ENCODE results near the gene FILIP1. TPM values are rescaled to one million over a fixed set of nuclear protein-coding genes. Genes with fewer than 3 reads are reported as not detected.

FILIP1 gene
- total RNA-seq, 2 donors from 2014 or later = 78.2 to 117 TPM

- Histone ChIP-seq H3K9me3 (no peaks in the 10 kb centered on the region), H3K4me3 (peak overlapping the region; percentile 54 to 72), H3K36me3 (no peaks in the 10 kb centered on the region), H3K4me1 (peaks cover 0 to 48% of the 10 kb centered on the region in 2 donors), H3K27me3 (no peaks in the 10 kb centered on the region), H3K27ac (peak overlapping the region; percentile 94 to 96)
- DNase-seq (ENCODE audit: low spot score) = no peak
- TF ChIP-seq CTCF (IDR thresholded peaks at IDR 0.05) = no peak
These were observed 1.0 kb downstream of the FILIP1 start for GRCh38 chr6:75492386-75493153.

- Histone ChIP-seq H3K4me3 (peak overlapping the region; percentile 54 to 72), H3K36me3 (no peaks in the 10 kb centered on the region), H3K27me3 (no peaks in the 10 kb centered on the region), H3K27ac (peak overlapping the region; percentile 94 to 96), H3K9me3 (no peaks in the 10 kb centered on the region), H3K4me1 (peaks cover 0 to 52% of the 10 kb centered on the region in 2 donors)
- DNase-seq (ENCODE audit: low spot score) = no peak
- TF ChIP-seq CTCF (IDR thresholded peaks at IDR 0.05) = no peak
These were observed 2.3 kb downstream of the FILIP1 start for GRCh38 chr6:75491291-75491690.

- Histone ChIP-seq H3K36me3 (no peaks in the 10 kb centered on the region), H3K4me3 (peak overlapping the region; percentile 54 to 72), H3K27me3 (no peaks in the 10 kb centered on the region), H3K9me3 (no peaks in the 10 kb centered on the region), H3K27ac (peak overlapping the region; percentile 94 to 96), H3K4me1 (peaks cover 0 to 52% of the 10 kb centered on the region in 2 donors)
- no peak for DNase-seq (ENCODE audit: low spot score)
- no peak for TF ChIP-seq CTCF (IDR thresholded peaks at IDR 0.05)
These were observed 2.9 kb downstream of the FILIP1 start for GRCh38 chr6:75490706-75491105.

- Histone ChIP-seq H3K9me3 (no peaks in the 10 kb centered on the region), H3K4me3 (peak overlapping the region; percentile 54 to 72), H3K36me3 (no peaks in the 10 kb centered on the region), H3K27me3 (no peaks in the 10 kb centered on the region), H3K27ac (peak overlapping the region; percentile 94 to 96), H3K4me1 (peaks cover 0 to 42% of the 10 kb centered on the region in 2 donors)
- DNase-seq (ENCODE audit: low spot score) = no peak
- TF ChIP-seq CTCF (IDR thresholded peaks at IDR 0.05) = no peak
These were observed 4.6 kb downstream of the FILIP1 start for GRCh38 chr6:75489025-75489424.

- Histone ChIP-seq H3K4me3 (peak overlapping the region; percentile 3 to 54), H3K36me3 (no peaks in the 10 kb centered on the region), H3K9me3 (no peaks in the 10 kb centered on the region), H3K27me3 (no peaks in the 10 kb centered on the region), H3K27ac (peak overlapping the region; percentile 94 to 96), H3K4me1 (peaks cover 0 to 48% of the 10 kb centered on the region in 2 donors)
- DNase-seq (ENCODE audit: low spot score) = no peak
- TF ChIP-seq CTCF (IDR thresholded peaks at IDR 0.05) = no peak
These were observed 5.6 kb downstream of the FILIP1 start for GRCh38 chr6:75488033-75488432.
